ENCODE data around the gene EXOC3L1. TPM values are rescaled to one million over a fixed set of nuclear protein-coding genes. Genes with fewer than 3 reads are reported as not detected.

EXOC3L1 gene
- polyA plus RNA-seq, 1 experiment: not detected

- H3K36me3 ChIP-seq (ENCODE audit: control insufficient read depth, insufficient read depth, low read length): peaks cover 22% of the 10 kb centered on the region
- no peak overlapping the region for H3K4me3 ChIP-seq (ENCODE audit: low read depth, low read length)
- POLR2A ChIA-PET: no interaction called here
- TF ChIP-seq CTCF (IDR thresholded peaks at IDR 0.05; ENCODE audit: insufficient read depth, low read depth, low read length): no peak
- no peaks in the 10 kb centered on the region for H3K27me3 ChIP-seq (ENCODE audit: control insufficient read depth, insufficient read depth, low read length)
- CTCF ChIA-PET: interaction anchor here (1.7 kb wide), 1 partner anchor 130 kb away, joined by 5 read pairs; no protein-coding TSS in a partner anchor
- no peak for DNase-seq (ENCODE audit: low read depth)
Measured at GRCh38 chr16:67148221-67148620, 41.7 kb downstream of the EXOC3L1 start.

GRCh38 chr16:67147437-67148140 lies 42.3 kb downstream of the EXOC3L1 start:
- peaks cover 25% of the 10 kb centered on the region for H3K36me3 ChIP-seq (ENCODE audit: control insufficient read depth, insufficient read depth, low read length)
- CTCF ChIA-PET: interaction anchor here (0.5 to 0.8 kb wide), 2 partner anchors 46 to 62 kb away, joined by 3 to 4 read pairs; no protein-coding TSS in a partner anchor

GRCh38 chr16:67146523-67147357 lies 43.2 kb downstream of the EXOC3L1 start:
- H3K36me3 ChIP-seq (ENCODE audit: control insufficient read depth, insufficient read depth, low read length): peaks cover 30% of the 10 kb centered on the region
- TF ChIP-seq CTCF (IDR thresholded peaks at IDR 0.05; ENCODE audit: insufficient read depth, low read depth, low read length): no peak
- ChIA-PET CTCF (interaction anchor here (0.8 to 3.2 kb wide), 2 partner anchors 9 to 45 kb away, joined by 3 to 14 read pairs; no protein-coding TSS in a partner anchor), POLR2A (interaction anchor here (1.0 kb wide), 1 partner anchor 129 kb away, joined by 3 read pairs; no protein-coding TSS in a partner anchor)
- no peaks in the 10 kb centered on the region for H3K27me3 ChIP-seq (ENCODE audit: control insufficient read depth, insufficient read depth, low read length)
- no peak for DNase-seq (ENCODE audit: low read depth)
- no peak overlapping the region for H3K4me3 ChIP-seq (ENCODE audit: low read depth, low read length)

More at GRCh38 chr16:67147437-67148140, 42.3 kb downstream of the EXOC3L1 start:
- no peak for DNase-seq (ENCODE audit: low read depth)
- Histone ChIP-seq H3K4me3 (ENCODE audit: low read depth, low read length) (no peak overlapping the region), H3K27me3 (ENCODE audit: control insufficient read depth, insufficient read depth, low read length) (no peaks in the 10 kb centered on the region)
- POLR2A ChIA-PET: interaction anchor here (0.6 kb wide), 1 partner anchor 103 kb away, joined by 4 read pairs; no protein-coding TSS in a partner anchor
- no peak for TF ChIP-seq CTCF (IDR thresholded peaks at IDR 0.05; ENCODE audit: insufficient read depth, low read depth, low read length)

GRCh38 chr16:67145746-67146145 lies 44.2 kb downstream of the EXOC3L1 start:
- POLR2A ChIA-PET: no interaction called here
- DNase-seq (ENCODE audit: low read depth): no peak
- peaks cover 36% of the 10 kb centered on the region for H3K36me3 ChIP-seq (ENCODE audit: control insufficient read depth, insufficient read depth, low read length)

More at GRCh38 chr16:67145746-67146145, 44.2 kb downstream of the EXOC3L1 start:
- H3K4me3 ChIP-seq (ENCODE audit: low read depth, low read length): no peak overlapping the region
- TF ChIP-seq CTCF (IDR thresholded peaks at IDR 0.05; ENCODE audit: insufficient read depth, low read depth, low read length): no peak
- no peaks in the 10 kb centered on the region for H3K27me3 ChIP-seq (ENCODE audit: control insufficient read depth, insufficient read depth, low read length)
- CTCF ChIA-PET: interaction anchor here (1.2 to 3.2 kb wide), 3 partner anchors 10 to 128 kb away, joined by 3 to 14 read pairs (median 12); no protein-coding TSS in a partner anchor
